GM18502 (cell line): ENCODE data around the gene GRID1.

Experiments
- ATAC-seq: cut with Tn5 transposase; IDR thresholded peaks from one replicate; pipeline ENCODE4 v1.9.1; 2021; ENCODE audit warnings: mild to moderate bottlenecking; ENCODE audit not compliant: unreplicated experiment, poor library complexity

GRID1 gene

GRCh38 chr10:86283466-86284287 lies 82.9 kb downstream of the GRID1 start:
- ATAC-seq = no peak

- no peak for ATAC-seq
Observed at GRCh38 chr10:86282664-86283465, 83.7 kb downstream of the GRID1 start.

GRCh38 chr10:86281396-86281795 lies 85.2 kb downstream of the GRID1 start:
- ATAC-seq = no peak

- ATAC-seq = no peak
Observed at GRCh38 chr10:86269332-86269731, 97.3 kb downstream of the GRID1 start.

DNA sequence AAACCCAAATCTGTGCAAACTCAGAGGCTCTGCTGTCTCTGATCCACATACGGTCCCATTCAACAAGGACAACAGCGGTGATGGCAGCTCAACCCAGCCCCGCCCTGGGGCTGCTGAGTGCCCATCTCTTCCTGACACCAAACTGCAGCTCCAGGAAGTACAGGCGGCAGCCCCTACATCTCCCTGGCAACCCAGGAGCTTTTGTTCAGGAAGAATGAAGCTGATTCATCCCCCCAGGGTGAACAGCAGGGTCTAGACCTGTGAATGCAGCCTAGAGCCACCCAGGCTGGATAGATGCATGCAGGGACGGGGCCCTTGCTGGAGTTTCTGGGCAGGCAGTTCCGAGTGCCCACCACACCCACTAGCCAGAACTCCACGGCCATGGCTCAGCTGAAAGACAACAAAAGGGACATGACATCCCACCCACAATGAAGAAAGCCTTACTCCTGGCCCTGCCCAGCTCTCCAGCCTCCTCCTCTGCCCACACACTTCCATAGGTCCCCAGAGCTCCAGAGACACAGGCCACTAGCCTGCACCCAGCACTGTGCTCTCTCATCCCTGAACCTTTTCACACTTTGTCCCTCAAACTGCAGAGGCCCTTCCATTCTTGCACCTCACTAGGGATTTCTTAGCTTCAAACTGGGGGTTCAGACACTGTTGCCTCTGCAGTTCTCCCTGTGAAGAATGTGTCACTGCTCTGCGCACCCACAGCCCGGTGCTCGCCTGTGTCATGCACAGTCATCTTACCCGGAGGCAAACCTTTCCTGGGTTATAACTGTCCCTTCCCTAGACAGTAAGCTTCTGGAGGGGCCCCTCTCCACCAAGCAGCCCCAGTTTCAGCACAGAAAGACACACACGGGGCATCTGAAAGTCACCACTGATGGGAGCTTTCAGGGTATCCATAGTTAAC lies 99.1 kb downstream of the GRID1 start:
- no peak for ATAC-seq

DNA sequence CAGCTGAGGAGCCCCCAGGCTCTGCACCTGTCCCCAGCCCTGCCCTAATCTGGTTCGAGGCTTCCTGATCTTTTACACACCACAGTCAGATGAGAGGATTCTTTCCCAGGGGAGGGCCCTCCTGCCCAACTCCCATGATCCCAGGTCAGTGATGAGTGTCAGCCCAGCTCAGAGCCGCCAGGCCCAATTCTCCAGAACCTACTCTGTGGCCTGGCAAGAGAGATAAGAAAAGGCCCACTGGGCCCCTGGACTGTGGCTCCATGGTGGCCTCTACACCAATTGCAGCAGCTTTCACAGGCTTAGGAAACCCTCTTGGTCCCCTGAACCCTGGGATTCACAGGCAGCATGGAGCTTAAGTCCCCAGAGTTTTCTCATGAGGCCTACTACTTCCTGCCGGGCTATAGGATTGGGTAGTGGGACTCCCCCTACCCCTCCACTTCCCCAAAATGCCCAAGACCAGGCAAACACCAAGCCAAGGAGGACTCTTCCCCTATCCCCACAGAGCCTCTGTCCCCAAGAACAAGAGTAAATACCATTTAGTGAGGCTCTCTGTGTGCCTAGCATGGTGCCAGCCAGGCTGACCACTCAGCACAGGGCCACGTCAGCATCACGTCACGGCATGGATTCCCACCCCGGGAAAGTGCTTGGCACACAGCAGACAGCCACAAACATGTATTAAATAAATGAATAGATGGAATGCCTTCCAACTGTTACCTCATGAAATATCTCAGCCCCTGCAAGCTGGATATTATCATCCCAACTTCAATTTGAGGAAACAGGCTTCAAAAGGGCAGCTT lies 100.0 kb downstream of the GRID1 start:
- no peak for ATAC-seq

- ATAC-seq = no peak
Observed at GRCh38 chr10:86265895-86266259, 100.7 kb downstream of the GRID1 start.

DNA sequence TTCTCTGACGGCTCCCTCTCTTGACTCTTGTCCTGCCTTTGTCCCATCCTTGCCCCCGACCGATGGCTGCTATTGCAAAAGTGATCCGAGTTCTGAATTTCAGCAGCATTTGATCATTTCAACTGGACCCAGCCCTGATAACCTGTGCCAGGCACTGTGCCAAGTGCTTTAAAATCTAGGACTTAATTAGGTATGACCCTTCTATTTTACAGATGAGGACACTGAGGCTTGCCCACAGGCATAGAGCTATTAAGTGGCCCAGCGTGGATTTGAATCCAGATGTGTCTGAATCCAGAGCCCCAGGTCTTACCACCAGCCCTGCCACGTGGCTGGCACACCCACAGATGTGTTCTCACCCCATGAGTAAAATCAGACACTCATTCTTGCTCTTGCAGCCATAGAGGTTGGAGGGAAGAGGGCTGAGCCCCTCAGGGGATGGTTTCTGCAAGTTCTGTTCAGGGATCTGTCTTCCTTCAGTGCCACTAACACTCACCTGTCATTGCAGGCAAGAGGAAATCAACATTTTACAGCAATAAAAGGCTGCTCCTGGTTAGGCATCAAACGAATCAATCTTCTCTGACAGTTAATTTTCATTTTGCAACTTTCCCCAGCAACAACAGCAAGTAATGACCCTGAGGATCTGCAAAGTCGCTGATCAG lies 101.2 kb downstream of the GRID1 start:
- no peak for ATAC-seq

DNA sequence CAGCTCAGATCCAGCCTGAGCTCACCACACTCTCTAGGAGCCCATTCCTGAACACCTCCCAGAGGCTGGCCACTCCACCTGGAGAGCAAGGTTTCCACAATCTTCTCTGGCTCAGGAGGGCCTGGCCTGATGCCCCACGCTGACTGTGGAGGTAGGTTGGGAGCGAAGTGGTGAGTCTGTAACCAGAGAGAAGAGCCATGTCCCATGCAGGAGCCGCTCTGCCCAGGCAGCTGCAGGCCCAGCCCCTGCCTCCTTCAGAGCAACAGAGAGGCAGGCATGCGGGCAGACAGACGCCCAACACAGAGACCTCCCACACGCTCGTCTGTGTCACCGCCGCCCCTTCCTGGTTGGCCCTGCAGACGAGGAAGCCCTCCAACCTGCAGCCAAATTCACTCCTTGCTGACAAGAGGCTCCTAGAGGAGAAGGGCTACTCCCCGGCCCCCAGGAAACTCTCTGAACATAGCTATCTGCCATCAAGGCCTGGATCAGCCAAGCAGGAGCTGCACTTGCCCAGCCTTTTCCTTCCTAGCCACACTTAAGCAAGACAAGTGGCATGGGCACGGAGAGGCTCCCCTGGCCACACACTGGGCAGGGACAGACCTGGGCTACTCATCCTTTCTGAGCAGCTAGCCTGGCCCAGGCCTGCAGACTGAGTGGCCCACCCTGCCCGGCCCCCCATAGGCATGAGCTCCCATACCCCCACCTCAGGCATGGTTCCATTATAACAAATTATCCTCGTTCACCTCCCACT lies 101.9 kb downstream of the GRID1 start:
- ATAC-seq = no peak

DNA sequence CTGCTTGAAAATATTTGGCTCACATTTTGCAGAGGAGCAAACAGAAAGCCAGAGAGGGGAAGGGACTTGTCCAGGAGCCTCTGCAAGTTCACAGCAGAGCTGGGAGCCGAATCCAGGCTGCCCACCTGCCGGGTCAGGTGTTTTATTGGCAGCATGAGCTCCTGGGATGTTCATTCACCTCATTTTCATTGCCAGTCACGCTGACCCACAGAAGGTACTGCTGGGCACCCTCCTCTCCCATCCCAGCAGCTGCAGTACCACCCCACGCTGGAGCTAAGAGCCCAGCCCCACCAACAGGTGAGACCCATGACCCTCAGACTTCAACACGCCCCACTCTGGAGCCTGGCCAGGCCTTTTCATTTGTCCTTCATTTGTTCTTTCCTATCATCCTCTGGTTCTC lies 102.7 kb downstream of the GRID1 start:
- no peak for ATAC-seq

GRCh38 chr10:86263209-86263608 lies 103.4 kb downstream of the GRID1 start:
- no peak for ATAC-seq

- ATAC-seq = no peak
Observed at GRCh38 chr10:86262688-86263181, 103.9 kb downstream of the GRID1 start.

GRCh38 chr10:86261941-86262687 lies 104.5 kb downstream of the GRID1 start:
- peak; percentile 93 for ATAC-seq

GRCh38 chr10:86261470-86261869 lies 105.1 kb downstream of the GRID1 start:
- no peak for ATAC-seq

DNA sequence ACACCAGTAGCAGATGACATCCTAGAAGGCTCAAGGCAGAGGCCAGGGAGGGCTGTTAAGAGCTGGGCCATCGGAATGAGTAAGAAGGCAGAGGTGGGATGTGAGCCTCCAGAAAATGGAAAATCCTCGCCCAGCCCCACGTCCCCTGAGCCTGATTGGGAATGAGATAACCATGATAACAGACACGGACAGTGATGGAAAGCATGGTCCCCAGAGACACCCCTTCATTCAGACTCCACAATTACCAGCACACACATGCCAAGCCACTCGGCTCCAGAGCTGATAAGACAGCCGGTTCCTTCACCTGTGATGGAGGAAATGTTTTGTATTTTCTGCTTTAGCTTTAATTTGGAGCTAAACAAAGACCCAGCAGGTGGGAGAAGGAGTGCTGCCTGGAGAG lies 106.0 kb downstream of the GRID1 start:
- ATAC-seq = no peak

DNA sequence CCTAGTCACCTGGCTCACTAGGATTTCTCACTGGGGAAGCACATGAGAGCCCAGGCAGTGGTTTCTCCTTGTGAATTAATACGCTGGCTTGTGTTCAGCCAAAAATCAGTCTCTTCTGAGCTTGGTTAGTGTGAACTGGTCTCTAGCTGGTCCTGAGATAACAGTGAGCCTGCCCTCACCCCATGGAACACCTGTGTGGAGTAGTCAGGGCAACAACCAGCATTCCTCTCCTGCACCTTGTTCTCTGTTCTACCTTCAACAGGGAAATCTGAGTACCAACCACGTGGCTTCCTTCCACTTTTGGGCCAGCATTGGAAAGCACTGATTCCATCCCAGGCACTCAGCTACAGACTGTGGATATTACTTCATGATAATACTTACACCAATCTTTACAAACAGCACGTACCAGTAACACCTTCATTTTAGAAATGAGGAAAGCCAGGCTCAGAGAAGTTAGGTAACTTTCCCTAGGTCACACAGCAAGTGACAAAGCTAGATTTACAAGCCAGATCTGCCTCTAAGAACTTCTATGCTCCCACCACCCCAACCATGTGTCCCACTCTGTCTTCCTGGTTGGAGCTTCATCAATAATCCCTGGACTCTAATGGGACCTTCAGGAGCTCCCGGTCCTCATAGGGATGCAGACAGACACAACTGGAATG lies 106.6 kb downstream of the GRID1 start:
- ATAC-seq = no peak

DNA sequence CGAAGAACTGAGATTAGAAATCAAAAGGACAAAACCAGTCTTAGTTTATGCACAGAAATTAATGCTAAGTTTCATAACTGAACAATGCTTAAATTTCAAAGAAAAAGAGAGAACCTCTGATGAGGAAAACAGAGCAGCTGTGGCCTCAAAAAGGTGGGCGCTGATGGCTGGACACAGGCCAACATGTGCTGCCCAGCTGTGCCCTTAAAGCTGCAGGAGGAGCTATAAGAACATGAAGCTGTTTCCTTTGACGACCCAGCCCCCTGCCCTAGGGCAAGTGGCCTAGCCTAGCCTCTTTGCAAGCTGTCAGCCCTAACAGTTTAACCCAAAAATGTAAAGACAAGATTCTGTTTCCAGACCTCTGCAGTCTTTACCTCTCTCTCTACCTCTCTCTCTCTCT lies 107.7 kb downstream of the GRID1 start:
- ATAC-seq = no peak
